Inferior parietal cortex (tissue), 1 donor: ENCODE results near the gene CDH23.

Experiments
- DNase-seq: peaks from one replicate; pipeline ENCODE4 v3.0.0-alpha.2; 2016; ENCODE audit errors: extremely low spot score

CDH23 gene

DNA sequence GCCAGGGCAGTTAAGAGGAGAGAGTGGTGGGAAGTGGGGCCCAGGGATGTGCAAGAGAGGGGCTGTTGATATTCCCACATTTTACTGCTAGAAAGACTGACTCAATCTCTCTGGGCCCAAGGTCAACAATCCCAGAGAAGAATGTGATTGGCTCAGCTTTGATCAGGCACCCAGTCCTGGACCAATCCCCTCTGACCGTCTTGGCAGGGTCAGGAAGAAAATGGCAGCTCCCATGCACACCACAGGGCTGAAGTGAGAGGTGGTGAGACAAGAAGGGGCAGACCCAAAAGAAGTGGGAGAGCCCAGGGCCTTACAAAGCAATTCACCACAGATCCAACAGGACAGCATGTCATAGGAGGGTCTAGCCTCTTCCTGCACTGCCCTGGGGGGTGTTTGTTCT lies 326.1 kb downstream of the CDH23 start:
- DNase-seq = no peak

- DNase-seq = no peak
Observed at GRCh38 chr10:71723311-71723710, 326.6 kb downstream of the CDH23 start.

GRCh38 chr10:71724539-71724938 lies 327.8 kb downstream of the CDH23 start:
- DNase-seq = no peak

GRCh38 chr10:71725249-71725648 lies 328.5 kb downstream of the CDH23 start:
- no peak for DNase-seq

- DNase-seq = no peak
Observed at GRCh38 chr10:71725998-71726579, 329.4 kb downstream of the CDH23 start.

DNA sequence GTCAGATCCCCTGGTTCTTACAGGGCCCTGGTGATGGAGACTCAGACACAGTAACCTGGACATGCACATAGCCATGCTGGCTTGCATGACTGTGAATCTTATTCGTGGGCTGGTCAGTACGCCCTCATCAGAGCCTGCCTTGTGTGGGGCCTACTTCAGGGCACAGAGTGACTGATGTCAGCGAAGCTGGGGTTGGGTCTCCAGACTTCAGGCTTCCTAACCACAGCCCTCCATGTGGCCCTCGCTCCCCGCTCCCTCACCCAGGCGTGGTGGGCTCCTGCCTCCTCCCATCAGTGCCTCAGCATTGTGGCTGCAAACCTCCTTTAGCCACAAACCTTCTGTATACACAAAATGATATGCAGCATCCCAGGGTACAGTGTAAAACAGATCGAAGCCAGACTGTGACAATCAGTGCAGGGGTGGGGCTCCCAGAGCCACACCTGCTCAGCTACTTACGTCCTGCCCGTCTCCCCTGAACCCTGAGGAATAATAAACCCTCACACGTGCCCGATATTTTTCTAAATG lies 329.9 kb downstream of the CDH23 start:
- DNase-seq = no peak

DNA sequence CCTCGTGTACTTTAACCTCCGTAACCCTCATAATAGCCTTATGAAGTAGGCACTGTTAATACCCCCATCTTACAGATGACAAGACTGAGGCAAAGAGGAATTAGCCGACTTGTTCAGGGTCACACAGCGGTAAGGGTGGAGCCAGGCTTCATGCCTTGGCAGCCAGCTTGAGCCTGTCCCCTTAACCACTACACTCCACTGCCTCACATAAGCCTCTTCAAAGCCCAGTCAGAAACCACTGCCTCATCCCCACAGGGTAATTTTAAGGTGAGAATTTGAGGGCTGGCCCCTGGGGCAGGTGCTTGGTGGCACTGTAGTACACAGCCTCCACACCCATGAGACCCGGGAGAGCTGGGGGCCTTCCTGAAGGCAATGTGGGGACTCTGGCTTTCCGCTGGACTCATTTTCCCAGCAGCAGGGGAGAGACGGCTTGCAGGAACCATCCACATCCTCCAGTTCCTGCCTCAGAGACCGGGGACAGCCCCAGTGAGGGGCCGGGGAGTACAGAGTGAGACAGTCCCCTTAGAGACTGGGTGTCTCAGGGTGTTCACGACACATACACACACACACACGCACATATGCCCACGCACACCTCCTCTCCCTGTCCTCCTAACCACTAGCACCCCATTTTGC lies 330.5 kb downstream of the CDH23 start:
- no peak for DNase-seq

GRCh38 chr10:71727738-71728737 lies 331.3 kb downstream of the CDH23 start:
- no peak for DNase-seq

- no peak for DNase-seq
Observed at GRCh38 chr10:71729161-71729636, 332.5 kb downstream of the CDH23 start.

DNA sequence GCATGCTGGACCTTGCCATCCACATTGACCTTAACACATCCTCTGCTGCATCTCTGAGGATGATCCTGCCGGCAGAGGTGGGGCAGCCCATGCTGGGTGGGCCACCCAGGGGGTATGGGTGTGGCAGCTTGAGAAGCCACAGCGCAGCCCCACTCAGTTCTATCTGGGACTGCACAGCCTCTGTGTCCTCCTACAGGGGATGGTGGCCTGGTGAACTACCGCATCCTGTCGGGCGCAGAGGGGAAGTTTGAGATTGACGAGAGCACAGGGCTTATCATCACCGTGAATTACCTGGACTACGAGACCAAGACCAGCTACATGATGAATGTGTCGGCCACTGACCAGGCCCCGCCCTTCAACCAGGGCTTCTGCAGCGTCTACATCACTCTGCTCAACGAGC lies 335.1 kb downstream of the CDH23 start:
- DNase-seq = no peak

- DNase-seq = no peak
Observed at GRCh38 chr10:71734797-71735196, 338.1 kb downstream of the CDH23 start.

DNA sequence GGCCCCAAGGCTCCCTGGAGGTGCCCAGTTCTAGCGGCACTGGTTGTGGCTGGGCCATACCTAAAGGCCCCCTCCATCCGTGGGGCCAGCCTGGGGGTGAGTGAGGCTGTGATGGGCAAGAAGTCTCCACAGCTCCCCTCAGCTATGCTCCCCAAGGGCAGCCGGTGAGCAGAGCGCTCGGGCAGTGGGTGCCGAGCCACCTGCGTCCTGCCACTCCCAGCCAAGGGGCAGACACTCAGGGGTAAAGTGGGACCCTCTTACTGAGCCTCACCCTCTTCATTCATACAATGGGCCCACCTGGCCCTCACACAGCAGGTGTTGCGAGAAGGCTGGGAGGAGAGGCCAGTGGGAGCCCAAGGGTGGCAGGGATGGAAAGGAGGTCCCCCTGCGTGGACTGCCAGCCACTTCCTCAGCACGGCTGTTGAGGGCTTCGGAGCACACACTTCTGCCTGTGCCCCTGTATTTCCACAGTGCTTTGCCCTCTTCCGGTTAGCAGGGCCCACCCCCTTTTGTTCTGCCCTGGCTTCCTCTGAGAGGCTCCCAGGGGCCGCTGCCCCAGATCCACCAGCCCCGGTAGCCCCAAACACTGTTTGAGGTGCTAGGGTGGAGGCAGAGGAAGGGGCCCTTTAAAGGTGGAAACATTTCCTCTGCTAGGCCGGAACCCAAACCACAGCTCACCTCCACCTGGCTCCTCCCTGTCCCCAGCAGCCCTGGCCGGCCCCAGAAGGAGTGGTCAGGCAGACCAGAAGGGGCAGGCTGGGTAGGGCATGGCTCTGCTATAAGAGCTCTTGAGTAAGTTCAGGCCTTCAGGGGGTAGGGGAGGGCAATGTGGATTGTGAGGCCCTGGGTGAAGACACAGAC lies 339.2 kb downstream of the CDH23 start:
- no peak for DNase-seq

GRCh38 chr10:71736570-71736952 lies 339.8 kb downstream of the CDH23 start:
- DNase-seq = no peak

DNA sequence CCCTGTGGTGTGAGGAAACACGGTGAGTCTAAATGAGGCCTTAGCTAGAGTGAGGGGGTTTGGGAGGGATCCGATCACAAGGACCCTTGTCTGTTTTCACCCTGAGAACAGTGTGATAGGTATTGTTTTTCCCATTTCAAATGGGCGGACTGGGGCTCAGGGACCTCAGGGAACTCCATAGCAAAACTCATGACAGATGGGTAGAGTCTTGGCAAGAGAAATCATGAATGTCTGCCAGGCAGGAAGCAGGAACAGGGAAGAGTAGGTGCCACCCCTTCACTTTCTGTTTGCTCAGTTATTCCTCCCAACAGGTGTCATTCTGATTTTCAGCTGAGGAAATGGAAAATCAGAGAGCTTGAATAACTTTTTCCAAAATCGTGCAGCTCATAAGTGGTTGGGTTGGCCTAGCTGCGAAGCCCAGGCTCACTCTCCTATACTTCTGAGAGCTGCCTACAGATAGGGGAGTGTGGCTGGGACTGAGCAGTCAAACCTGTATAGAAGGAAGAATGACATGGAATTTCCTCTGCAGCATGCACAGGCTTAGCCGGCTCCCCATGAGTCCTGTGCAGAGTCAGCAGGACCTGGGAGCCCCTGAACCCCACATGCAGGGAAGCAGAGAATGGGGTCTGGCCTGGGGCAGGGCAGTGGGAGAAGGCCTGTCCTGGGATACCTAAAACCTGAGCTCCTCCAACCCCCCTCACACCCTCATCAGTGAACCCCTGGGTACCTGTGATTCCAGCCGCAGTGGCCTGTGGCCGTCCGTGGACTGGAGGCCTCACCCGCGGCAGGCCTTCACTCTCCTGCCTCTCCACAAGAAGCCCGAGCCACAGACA lies 340.5 kb downstream of the CDH23 start:
- DNase-seq = no peak

GRCh38 chr10:71737834-71738197 lies 341.1 kb downstream of the CDH23 start:
- DNase-seq = no peak

GRCh38 chr10:71739358-71739900 lies 342.7 kb downstream of the CDH23 start:
- no peak for DNase-seq

DNA sequence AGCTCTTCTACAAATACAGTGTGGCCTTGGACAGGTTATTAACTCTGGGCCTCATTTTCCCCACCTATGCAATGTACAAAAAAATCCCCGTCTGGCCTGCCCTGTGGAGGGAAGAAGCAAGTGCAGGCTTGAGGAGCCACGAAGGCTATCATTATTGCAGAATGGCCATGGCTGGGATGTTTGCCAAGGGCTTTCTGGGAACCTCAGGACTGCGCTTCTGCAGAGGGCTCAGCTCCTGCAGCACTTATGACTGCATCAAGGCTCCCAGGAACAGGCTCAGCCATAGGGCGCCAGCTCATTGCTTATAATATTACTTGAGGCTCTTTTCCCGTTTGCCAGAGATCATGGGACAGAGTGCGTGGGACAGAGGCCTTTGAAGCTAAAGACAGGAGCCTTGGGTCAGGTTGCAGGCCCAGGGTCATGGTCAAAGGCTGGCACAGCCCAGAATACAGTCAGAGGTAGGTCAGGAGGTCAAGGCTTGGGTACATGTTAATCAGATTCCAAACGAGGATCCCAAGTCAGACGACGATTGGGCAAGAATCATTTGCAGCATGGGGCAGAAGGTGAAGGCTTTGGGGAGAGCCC lies 343.4 kb downstream of the CDH23 start:
- no peak for DNase-seq

DNA sequence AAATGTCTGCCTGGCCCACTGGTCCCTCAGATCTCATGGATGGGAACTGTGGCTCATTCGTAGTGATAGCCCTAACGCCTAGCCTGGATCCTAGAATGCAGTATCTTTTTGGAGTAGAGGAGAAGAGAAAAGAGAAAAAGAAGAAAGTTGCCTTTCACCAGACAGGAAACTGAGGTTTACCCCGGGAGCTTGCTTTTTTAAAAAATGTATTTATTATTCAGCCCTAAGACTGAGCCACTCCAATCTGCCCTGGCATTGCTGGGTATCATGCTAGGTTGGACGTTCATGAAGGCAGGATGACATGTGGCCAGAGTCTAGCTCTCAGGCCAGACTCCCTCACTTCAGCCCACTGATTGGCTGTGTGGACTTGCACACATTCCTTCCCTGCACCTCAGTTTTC lies 344.3 kb downstream of the CDH23 start:
- DNase-seq = no peak

- DNase-seq = no peak
Observed at GRCh38 chr10:71741671-71742070, 345.0 kb downstream of the CDH23 start.
